A673 (cell line): ENCODE results near the gene SRD5A1.

Source experiments
- EZH2 ChIP-seq: fragments of 200-600 bp; sonication (generic); IDR thresholded peaks from 2 replicates; pipeline ENCODE4 v1.6.1; 2017; ENCODE audit warnings: borderline replicate concordance, low read depth, mild to moderate bottlenecking, mixed read lengths, antibody characterized with exemption, low read length; ENCODE audit not compliant: poor library complexity, severe bottlenecking
- TF ChIP-seq, protein P1 (sequence below): fragments of 300-800, 200-600 bp; sonication (generic); conservative IDR thresholded peaks from 2 replicates; pipeline ENCODE4 v1.5.1; 2017; ENCODE audit warnings: low read depth, mild to moderate bottlenecking, antibody characterized with exemption, low read length, moderate library complexity, mixed read lengths

DNA sequence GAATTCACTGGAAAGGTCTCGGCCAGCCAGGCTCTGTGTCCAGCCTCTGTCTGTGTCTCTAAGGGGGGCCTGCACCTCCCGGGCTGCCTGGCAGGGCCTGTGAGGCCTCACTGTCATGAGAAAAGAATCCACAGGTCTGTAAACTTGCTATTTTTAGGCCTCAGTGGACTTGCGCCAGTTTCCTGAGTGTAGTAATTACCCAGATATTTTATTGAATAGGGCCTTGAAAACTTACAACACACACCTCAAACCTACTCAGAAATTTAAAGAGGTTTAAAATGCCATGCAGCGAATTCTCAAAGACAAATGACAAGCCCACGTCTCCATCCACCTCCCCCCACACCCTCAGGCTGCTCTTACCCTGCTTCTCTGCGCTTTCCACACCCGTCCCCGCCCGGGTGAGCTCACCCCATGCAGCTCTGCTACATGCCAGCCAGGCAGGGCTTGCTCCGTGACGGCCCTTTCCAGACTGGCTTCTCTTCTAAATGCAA, 71.2 kb downstream of the SRD5A1 start:
- TF ChIP-seq, protein P1, sequence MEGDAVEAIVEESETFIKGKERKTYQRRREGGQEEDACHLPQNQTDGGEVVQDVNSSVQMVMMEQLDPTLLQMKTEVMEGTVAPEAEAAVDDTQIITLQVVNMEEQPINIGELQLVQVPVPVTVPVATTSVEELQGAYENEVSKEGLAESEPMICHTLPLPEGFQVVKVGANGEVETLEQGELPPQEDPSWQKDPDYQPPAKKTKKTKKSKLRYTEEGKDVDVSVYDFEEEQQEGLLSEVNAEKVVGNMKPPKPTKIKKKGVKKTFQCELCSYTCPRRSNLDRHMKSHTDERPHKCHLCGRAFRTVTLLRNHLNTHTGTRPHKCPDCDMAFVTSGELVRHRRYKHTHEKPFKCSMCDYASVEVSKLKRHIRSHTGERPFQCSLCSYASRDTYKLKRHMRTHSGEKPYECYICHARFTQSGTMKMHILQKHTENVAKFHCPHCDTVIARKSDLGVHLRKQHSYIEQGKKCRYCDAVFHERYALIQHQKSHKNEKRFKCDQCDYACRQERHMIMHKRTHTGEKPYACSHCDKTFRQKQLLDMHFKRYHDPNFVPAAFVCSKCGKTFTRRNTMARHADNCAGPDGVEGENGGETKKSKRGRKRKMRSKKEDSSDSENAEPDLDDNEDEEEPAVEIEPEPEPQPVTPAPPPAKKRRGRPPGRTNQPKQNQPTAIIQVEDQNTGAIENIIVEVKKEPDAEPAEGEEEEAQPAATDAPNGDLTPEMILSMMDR: no peak
- no peak for TF ChIP-seq EZH2
